ENCODE results near the gene EIF4H.

GRCh38 chr7:74138945-74139843, 35.0 kb upstream of the EIF4H start:
- TF ChIP-seq ELF4 (IDR thresholded peaks at IDR 0.05) (no peak), L3MBTL2 (conservative IDR thresholded peaks at IDR 0.05) (no peak), TARDBP (IDR thresholded peaks at IDR 0.05) (no peak), FOXA1 (IDR thresholded peaks at IDR 0.05) (no peak), SP1 (IDR thresholded peaks at IDR 0.05) (no peak), BHLHE40 (IDR thresholded peaks at IDR 0.05; ENCODE audit: borderline replicate concordance) (no peak), ZNF384 (IDR thresholded peaks at IDR 0.05) (no peak), FOXK2 (IDR thresholded peaks at IDR 0.05) (no peak), LEF1 (IDR thresholded peaks at IDR 0.05; ENCODE audit: borderline replicate concordance) (no peak), FOXM1 (IDR thresholded peaks at IDR 0.05; ENCODE audit: borderline replicate concordance) (no peak), PKNOX1 (IDR thresholded peaks at IDR 0.05) (no peak), SUZ12 (IDR thresholded peaks at IDR 0.05) (no peak)
